ENCODE results near the gene VAMP2. TPM values are rescaled to one million over a fixed set of nuclear protein-coding genes. Genes with fewer than 3 reads are reported as not detected.
A peak's percentile ranks its signal among the peaks of the same experiment; 100 is the strongest.

The VAMP2 gene
- total and polyA plus RNA-seq, 5 experiments from 2014 or later, result 50.4 to 238 (median 84.2) TPM

DNA sequence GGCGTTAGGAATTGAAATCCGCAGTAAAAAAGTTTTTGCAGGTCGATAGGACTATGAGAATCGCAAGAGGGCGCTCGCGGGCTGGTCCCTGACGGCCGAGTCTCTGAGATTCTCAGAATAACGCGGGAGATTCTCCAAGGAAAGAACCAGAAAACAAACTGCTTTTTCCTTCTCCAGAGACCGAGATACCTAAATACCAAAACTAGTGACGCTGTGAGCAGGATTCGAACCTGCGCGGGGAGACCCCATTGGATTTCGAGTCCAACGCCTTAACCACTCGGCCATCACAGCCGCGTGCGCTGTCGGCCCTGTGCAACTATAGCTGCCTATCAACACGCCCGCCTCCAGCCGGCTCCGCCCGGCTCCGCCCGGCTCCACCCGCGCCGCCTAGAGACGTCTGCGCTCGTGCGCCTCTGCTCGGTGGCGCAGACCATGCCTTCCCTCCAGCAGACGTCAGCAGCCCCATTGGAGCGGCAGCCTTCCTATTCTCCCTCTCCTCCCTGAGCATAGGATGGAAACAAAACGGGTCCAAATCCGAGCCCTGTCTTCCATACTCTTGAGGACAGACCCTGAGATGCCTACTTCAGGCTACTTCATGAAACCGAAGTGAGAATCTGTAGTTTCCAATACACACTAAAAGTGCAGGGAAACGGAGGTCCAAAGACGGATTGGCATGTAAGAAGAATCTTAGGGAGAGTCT, 23.9 kb downstream of the VAMP2 start:
- Mint-ChIP-seq H3K27ac (no peak overlapping the region), H3K9me3 (no peaks in the 10 kb centered on the region), H3K36me3 (peaks cover 0 to 36% (median 15%) of the 10 kb centered on the region in 3 donors), H3K4me1 (peaks cover 0 to 18% (median 7%) of the 10 kb centered on the region in 4 donors), H3K4me3 (no peak overlapping the region), H3K27me3 (peaks cover 0 to 5% (median 0%) of the 10 kb centered on the region in 5 donors)
- POLR2A ChIA-PET, result interaction anchor here (0.6 to 41.9 kb wide), 17 partner anchors 12 to 157 kb away, joined by 3 to 1171 read pairs (median 13); partner anchors contain the start of genes AURKB, BORCS6, CTC1 and HES7
- peak; percentile 86 to 87 for ATAC-seq
- peak; percentile 87 to 99 (median 97) for DNase-seq

DNA sequence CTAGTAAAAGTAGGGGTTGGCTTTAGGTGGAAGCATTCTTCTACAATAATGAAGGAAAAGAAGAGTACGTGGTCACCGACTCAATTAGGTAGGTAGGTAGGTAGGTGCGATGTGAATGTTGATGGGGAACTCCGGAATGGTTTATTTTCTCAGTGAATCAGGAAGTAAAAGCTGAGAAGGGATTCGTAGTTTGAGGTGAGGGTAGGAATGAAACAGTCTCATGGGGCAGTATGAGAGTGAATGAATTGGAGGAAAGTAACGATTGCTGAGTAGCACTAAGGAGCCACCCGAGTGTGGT, 24.4 kb downstream of the VAMP2 start:
- no peak for ATAC-seq
- POLR2A ChIA-PET, result interaction anchor here (0.7 to 41.9 kb wide), 15 partner anchors 11 to 157 kb away, joined by 3 to 1171 read pairs (median 13); partner anchors contain the start of genes BORCS6, CTC1, HES7 and PER1
- H3K4me1 Mint-ChIP-seq, result peaks cover 0 to 13% (median 6%) of the 10 kb centered on the region in 4 donors
- peaks cover 0 to 31% (median 12%) of the 10 kb centered on the region in 3 donors for H3K36me3 Mint-ChIP-seq
- H3K27me3 Mint-ChIP-seq, result peaks cover 0 to 5% (median 0%) of the 10 kb centered on the region in 5 donors
- H3K27ac Mint-ChIP-seq, result no peak overlapping the region
- DNase-seq, result no peak
- no peak overlapping the region for H3K4me3 Mint-ChIP-seq
- no peaks in the 10 kb centered on the region for H3K9me3 Mint-ChIP-seq

DNA sequence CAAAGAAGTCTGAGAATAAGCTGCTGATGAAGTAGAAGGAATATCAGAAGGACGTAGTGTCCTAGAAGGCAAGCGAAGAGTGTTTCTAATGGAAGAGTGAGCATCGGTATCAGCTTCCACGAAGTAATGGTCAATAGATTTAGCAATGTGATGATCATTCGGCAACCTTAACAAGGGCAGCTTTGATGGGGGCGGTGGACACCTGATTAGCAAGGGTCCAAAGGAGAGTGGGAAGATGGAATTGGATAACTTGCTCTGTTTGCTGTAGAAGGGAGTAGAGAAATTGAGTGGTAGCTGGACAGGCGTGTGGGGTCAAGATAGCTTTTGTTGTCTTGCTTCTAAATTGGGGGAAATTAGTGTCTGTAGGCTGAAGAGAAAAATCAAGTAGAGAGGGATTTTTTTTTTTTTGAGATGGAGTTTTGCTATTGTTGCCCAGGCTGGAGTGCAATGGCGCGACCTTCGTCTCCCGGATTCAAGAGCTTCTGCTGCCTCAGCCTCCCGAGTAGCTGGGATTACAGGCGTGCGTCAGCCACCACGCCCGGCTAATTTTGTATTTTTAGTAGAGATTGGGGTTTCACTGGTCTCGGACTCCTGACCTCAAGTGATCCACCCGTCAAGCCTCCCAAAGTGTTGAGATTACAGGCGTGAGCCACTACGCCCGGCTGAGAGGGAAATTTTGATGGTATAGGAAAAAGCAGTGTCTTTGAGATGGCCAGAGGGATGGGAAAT, 24.9 kb downstream of the VAMP2 start:
- no peak overlapping the region for H3K4me3 Mint-ChIP-seq
- peaks cover 0 to 11% (median 6%) of the 10 kb centered on the region in 4 donors for H3K4me1 Mint-ChIP-seq
- no peak for ATAC-seq
- H3K36me3 Mint-ChIP-seq, result peaks cover 0 to 27% (median 12%) of the 10 kb centered on the region in 3 donors
- peaks cover 0 to 5% (median 0%) of the 10 kb centered on the region in 5 donors for H3K27me3 Mint-ChIP-seq
- peak in 2 of 10 donors; percentile 8 to 29 for DNase-seq
- no peak overlapping the region for H3K27ac Mint-ChIP-seq
- no peaks in the 10 kb centered on the region for H3K9me3 Mint-ChIP-seq
- POLR2A ChIA-PET, result interaction anchor here (0.5 to 41.9 kb wide), 17 partner anchors 8 to 158 kb away, joined by 3 to 1171 read pairs (median 13); partner anchors contain the start of genes BORCS6, CTC1, HES7 and PER1

DNA sequence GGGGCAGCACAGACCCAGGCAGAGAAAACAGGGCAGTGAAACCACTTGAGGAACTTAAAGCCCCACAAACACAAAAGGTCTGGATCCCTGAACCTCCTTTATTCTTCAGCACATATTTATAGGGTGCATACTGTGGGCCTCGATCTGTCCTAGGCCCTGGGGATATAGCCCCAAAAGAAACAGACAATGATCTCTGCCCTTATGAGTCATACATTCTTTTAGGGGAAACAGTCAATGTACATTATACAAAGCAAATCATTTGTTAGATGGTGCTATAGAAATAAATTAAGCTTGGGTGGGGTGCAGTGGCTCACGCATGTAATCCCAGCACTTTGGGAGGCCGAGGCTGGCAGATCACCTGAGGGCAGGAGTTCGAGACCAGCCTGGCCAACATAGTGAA, 28.8 kb downstream of the VAMP2 start:
- peaks cover 0 to 5% (median 0%) of the 10 kb centered on the region in 5 donors for H3K27me3 Mint-ChIP-seq
- H3K27ac Mint-ChIP-seq, result no peak overlapping the region
- no peaks in the 10 kb centered on the region for H3K36me3 Mint-ChIP-seq
- DNase-seq (no peak), ATAC-seq (no peak)
- no peaks in the 10 kb centered on the region for H3K4me1 Mint-ChIP-seq
- no peak overlapping the region for H3K4me3 Mint-ChIP-seq
- H3K9me3 Mint-ChIP-seq, result no peaks in the 10 kb centered on the region
- POLR2A ChIA-PET, result interaction anchor here (0.9 kb wide), 1 partner anchor 11 kb away, joined by 5 read pairs; no protein-coding TSS in a partner anchor

DNA sequence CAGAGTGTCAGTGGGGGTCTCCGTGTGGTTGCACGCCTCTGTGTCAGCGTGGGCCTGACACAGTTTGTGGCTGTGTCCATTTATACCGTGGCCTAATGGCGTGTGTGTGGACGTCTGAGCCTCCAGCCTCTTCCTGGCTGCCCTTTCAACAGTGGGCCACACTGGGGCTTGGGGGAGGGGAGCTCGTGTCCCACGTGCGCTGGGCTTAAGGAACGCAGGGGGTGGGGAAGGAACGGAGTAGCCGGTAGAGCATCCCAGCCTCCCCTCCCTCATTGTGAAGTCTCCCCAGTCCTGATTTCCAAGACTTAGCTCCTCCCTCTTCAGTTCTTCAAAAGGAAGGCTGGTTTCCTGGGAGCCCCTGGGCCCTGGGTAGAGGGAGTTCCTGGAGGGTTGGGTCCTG, 29.3 kb downstream of the VAMP2 start:
- no peaks in the 10 kb centered on the region for H3K4me1 Mint-ChIP-seq
- peaks cover 0 to 5% (median 0%) of the 10 kb centered on the region in 5 donors for H3K27me3 Mint-ChIP-seq
- no peak overlapping the region for H3K4me3 Mint-ChIP-seq
- H3K36me3 Mint-ChIP-seq, result no peaks in the 10 kb centered on the region
- H3K9me3 Mint-ChIP-seq, result no peaks in the 10 kb centered on the region
- POLR2A ChIA-PET, result interaction anchor here (0.9 to 1.1 kb wide), 2 partner anchors 11 to 13 kb away, joined by 4 to 5 read pairs; no protein-coding TSS in a partner anchor
- no peak for ATAC-seq
- DNase-seq, result no peak
- H3K27ac Mint-ChIP-seq, result no peak overlapping the region

DNA sequence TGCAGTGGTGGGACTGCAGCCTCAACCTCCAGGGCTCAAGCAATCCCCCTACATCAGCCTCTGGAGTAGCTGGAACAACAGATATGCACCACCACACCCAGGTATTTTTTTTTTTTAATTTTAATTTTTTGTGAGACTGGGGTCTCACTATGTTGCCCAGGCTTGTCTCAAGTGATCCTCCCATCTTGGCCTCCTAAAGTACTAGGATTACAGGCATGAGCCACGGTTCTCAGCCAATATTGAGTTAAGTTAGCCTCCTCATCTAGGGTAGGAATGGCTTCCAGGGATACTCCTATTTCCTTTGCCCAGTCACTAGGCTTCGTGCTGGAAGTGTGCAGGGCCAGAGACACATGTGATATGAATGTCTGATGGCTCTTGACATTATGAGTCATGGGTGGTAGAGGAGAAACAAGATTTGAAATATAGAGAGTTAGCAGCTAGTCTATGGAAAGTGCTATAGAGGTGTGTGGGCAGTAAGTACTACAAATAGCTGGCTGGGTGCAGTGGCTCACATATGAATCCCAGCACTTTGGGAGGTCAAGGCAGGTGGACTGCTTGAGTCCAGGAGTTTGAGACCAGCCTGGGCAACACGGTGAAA, 30.8 kb downstream of the VAMP2 start:
- peaks cover 4 to 5% (median 4%) of the 10 kb centered on the region in 4 donors for H3K4me1 Mint-ChIP-seq
- ATAC-seq, result no peak
- no peak overlapping the region for H3K4me3 Mint-ChIP-seq
- H3K36me3 Mint-ChIP-seq, result no peaks in the 10 kb centered on the region
- peaks cover 0 to 11% (median 0%) of the 10 kb centered on the region in 5 donors for H3K27me3 Mint-ChIP-seq
- H3K9me3 Mint-ChIP-seq, result no peaks in the 10 kb centered on the region
- H3K27ac Mint-ChIP-seq, result peak overlapping the region in 1 of 10 donors; percentile 74
- POLR2A ChIA-PET, result interaction anchor here (0.7 kb wide), 1 partner anchor 167 kb away, joined by 4 read pairs; no protein-coding TSS in a partner anchor
- DNase-seq, result no peak

DNA sequence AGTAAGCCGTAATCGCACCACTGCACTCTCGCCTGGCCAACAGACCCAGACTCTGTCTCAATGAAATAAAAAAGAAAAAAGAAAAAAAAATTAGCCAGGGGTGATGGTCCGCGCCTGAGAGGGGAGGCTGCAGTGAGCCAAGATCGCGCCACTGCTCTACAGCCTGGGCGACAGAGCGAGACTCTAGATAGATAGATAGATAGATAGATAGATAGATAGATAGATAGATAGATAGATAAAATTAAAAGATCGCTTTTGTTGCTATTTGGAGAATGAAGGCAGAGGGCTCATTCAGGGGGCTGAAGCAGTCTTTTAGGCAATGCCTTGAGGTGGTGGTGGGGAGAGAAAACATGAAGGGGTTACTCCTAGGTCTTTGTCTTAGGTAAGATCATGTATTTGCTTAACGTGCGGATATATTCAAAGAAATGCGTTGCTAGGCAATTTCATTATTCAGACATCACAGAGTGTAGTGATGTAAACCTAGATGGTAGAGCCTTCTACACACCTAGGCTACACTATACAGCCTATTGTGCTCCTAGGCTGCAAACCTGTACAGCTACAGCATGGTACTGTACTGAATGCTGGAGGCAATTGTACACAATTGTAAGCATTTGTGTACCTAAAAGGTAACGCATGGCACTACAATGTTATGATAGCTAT, 34.5 kb downstream of the VAMP2 start:
- Mint-ChIP-seq H3K36me3 (peaks cover 0 to 4% (median 0%) of the 10 kb centered on the region in 3 donors), H3K9me3 (peaks cover 0 to 6% (median 0%) of the 10 kb centered on the region in 9 donors), H3K27me3 (peaks cover 0 to 30% (median 14%) of the 10 kb centered on the region in 5 donors), H3K4me3 (peak overlapping the region in 1 of 10 donors; percentile 9), H3K27ac (peak overlapping the region in 1 of 10 donors; percentile 55), H3K4me1 (peaks cover 30 to 42% (median 35%) of the 10 kb centered on the region in 4 donors)
- no peak for ATAC-seq
- POLR2A ChIA-PET, result interaction anchor here (2.3 to 3.1 kb wide), 2 partner anchors 10 to 94 kb away, joined by 12 to 15 read pairs; no protein-coding TSS in a partner anchor
- DNase-seq, result no peak

DNA sequence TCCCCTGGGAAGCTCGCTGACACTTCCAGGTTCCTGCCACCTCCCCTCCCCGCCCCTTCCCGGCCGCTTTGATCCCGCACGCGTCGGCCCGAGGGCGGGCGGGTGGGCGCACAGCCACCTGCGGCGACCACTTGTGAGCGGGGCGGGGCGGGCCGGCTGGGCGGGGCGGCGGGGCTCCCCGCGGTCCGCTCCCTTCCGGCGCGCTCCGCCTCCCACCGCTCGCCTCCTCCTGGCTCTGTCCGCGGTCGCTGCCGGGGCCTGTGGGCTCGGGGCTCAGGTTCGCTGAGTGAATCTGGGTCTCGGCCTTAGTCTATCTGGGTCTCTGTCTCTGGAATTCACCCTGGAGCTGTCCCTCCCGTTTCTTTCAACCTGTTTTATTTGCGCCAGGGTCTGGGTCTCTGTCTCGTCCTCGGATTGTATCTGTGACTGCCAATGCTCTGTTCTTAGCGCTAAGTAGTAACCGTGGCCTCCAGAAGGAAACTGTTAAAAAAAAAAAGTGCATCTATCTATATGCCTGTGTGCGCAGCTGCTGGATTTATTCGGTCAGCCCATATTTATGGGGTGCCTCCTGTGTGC, 36.2 kb downstream of the VAMP2 start:
- DNase-seq (peak in 7 of 10 donors; percentile 31 to 61 (median 45)), ATAC-seq (peak; percentile 37 to 39)
- Mint-ChIP-seq H3K4me3 (peak overlapping the region; percentile 91 to 97 (median 94)), H3K27me3 (peaks cover 0 to 35% (median 21%) of the 10 kb centered on the region in 5 donors), H3K9me3 (peaks cover 0 to 6% (median 0%) of the 10 kb centered on the region in 9 donors), H3K36me3 (peaks cover 0 to 4% (median 0%) of the 10 kb centered on the region in 3 donors), H3K4me1 (peaks cover 35 to 53% (median 46%) of the 10 kb centered on the region in 4 donors), H3K27ac (peak overlapping the region; percentile 69 to 100 (median 80))
- POLR2A ChIA-PET, result interaction anchor here (0.7 to 3.1 kb wide), 11 partner anchors 12 to 439 kb away, joined by 3 to 15 read pairs (median 4); partner anchors contain the start of gene TP53

DNA sequence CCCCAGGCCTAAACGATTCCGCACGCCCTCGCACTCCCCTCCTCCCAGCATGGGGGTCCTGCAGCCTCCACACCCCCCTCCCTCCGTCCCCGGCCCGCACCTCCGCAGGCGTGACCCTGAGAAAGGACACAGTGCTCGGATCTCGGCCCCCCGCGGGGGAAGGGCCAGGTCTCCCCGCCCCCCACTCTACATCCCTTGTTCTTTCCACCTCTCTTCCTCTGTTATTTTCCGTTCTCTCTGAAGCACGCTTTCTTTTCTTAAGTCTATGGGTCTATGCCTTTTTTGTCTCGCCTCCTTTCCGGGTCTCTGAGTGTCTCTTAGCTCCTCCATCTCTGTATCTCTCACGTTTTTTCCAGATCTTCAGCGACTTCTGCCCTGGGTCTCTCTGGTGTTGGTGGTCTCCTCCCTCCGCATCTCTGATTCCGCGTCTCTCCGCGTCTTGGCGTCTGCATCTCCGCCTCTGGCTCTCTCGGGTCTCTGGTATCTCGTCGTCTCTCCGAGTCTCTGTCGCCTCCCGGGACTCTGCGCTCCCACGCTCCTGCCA, 36.7 kb downstream of the VAMP2 start:
- H3K9me3 Mint-ChIP-seq, result peaks cover 0 to 6% (median 0%) of the 10 kb centered on the region in 9 donors
- POLR2A ChIA-PET, result interaction anchor here (1.1 to 3.1 kb wide), 7 partner anchors 12 to 257 kb away, joined by 3 to 15 read pairs (median 4); no protein-coding TSS in a partner anchor
- peak overlapping the region; percentile 72 to 100 (median 84) for H3K27ac Mint-ChIP-seq
- peaks cover 0 to 35% (median 22%) of the 10 kb centered on the region in 5 donors for H3K27me3 Mint-ChIP-seq
- ATAC-seq, result peak; percentile 2 to 5
- peaks cover 0 to 4% (median 0%) of the 10 kb centered on the region in 3 donors for H3K36me3 Mint-ChIP-seq
- peak overlapping the region; percentile 87 to 97 (median 94) for H3K4me3 Mint-ChIP-seq
- DNase-seq, result peak in 1 of 10 donors; percentile 63
- H3K4me1 Mint-ChIP-seq, result peaks cover 37 to 56% (median 48%) of the 10 kb centered on the region in 4 donors

DNA sequence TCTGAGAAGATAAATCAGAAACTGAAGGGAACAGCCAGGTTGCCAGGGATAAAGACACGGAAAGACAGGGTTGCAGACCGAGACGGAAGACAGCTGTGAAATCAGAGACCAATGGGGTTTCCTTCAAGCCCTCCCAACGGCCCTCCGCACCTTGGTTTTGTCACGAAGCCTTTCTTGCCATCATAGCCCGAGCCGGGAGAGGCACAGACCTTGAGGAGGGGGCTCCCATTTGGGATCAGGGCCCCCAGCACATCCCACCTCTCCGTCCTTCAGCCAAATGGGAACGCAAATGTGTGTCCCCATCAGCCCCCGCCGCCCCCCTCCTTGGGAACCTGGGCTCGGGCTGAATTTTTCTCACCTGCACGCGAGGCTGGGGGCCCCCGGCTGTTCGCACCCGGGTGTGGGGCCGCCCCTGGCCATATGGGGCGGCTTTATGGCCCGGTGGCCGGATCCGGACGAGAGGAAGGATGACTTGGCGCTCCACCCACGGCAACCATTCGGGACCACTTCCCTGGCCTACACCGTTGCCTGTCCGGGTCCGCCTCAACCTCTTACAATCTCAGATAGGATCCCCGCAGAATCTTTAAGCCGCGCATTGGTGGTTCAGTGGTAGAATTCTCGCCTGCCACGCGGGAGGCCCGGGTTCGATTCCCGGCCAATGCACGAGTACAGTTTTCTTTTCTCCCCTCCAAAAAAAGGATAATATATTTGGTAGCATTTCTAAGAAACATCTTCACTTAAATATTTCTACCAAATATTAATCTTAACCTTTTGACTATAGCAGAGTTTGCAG, 37.4 kb downstream of the VAMP2 start:
- Mint-ChIP-seq H3K27me3 (peaks cover 0 to 40% (median 26%) of the 10 kb centered on the region in 5 donors), H3K9me3 (peaks cover 0 to 9% (median 0%) of the 10 kb centered on the region in 9 donors), H3K4me1 (peaks cover 41 to 63% (median 54%) of the 10 kb centered on the region in 4 donors), H3K36me3 (peaks cover 0 to 4% (median 0%) of the 10 kb centered on the region in 3 donors), H3K4me3 (peak overlapping the region; percentile 87 to 97 (median 94)), H3K27ac (peak overlapping the region in 9 of 10 donors; percentile 72 to 100 (median 87))
- POLR2A ChIA-PET, result interaction anchor here (0.5 to 4.0 kb wide), 11 partner anchors 13 to 257 kb away, joined by 3 to 27 read pairs (median 5); partner anchors contain the start of gene SLC25A35
- ATAC-seq (peak; percentile 39 to 50), DNase-seq (peak; percentile 76 to 99 (median 90))
